Activated CD4-positive, alpha-beta T cell treated with anti-CD3 and anti-CD28 coated beads, Interleukin-2, amount 10 ng/mL, durations not matched to agents 7 days and 5 days (primary cell): ENCODE measurements around the gene KCNT1. TPM values are rescaled to one million over a fixed set of nuclear protein-coding genes. Genes with fewer than 3 reads are reported as not detected.
"Not testable (repeated sequence)": the region's sequence is repeated elsewhere in the genome, so short reads cannot be mapped to it uniquely, and the experiment has no call there.

Experiments
- CTCF ChIA-PET: fragments of 350-600 bp; sonication (Branson Sonifier 250); formaldehyde crosslinking; loops from one replicate; lab custom pipeline; 2021; ENCODE audit warnings: antibody characterized with exemption; lab: Charles Lee
- POLR2A ChIA-PET: fragments of 350-600 bp; sonication (Branson Sonifier 250); formaldehyde crosslinking; loops from one replicate; lab custom pipeline; 2021; ENCODE audit warnings: antibody characterized with exemption; lab: Charles Lee
- DNase-seq: peaks from one replicate; pipeline ENCODE4 v3.0.0-alpha.2; 2020
- H3K27ac Mint-ChIP-seq: one replicate; pipeline ENCODE4 v1.8.0; 2021; ENCODE audit warnings: mild to moderate bottlenecking, moderate library complexity, mixed read lengths
- H3K27me3 Mint-ChIP-seq: one replicate; pipeline ENCODE4 v1.8.0; 2021; ENCODE audit warnings: mixed read lengths
- H3K36me3 Mint-ChIP-seq: one replicate; pipeline ENCODE4 v1.8.0; 2021; ENCODE audit warnings: low read depth, mixed read lengths
- H3K4me1 Mint-ChIP-seq: one replicate; pipeline ENCODE4 v1.8.0; 2021; ENCODE audit warnings: mixed read lengths
- H3K4me3 Mint-ChIP-seq: one replicate; pipeline ENCODE4 v1.8.0; 2021; ENCODE audit warnings: mild to moderate bottlenecking, moderate library complexity, mixed read lengths
- H3K9me3 Mint-ChIP-seq: one replicate; pipeline ENCODE4 v1.8.0; 2021; ENCODE audit warnings: mixed read lengths
- total RNA-seq, 2 experiments: library from RNA; stranded (reverse); gene quantifications; one replicate each; pipeline ENCODE4 v1.2.3, GENCODE V29; 2021

KCNT1 gene
- total RNA-seq, 2 experiments from 2014 or later = 0.08 TPM; not detected in 1

GRCh38 chr9:135666534-135667462 lies 35.2 kb upstream of the KCNT1 start:
- no peak overlapping the region for H3K27ac Mint-ChIP-seq
- no peaks in the 10 kb centered on the region for H3K4me1 Mint-ChIP-seq
- DNase-seq = no peak
- no peaks in the 10 kb centered on the region for H3K36me3 Mint-ChIP-seq
- ChIA-PET POLR2A (no interaction called here), CTCF (no interaction called here)
- H3K27me3 Mint-ChIP-seq = no peaks in the 10 kb centered on the region
- no peaks in the 10 kb centered on the region for H3K9me3 Mint-ChIP-seq
- no peak overlapping the region for H3K4me3 Mint-ChIP-seq

- ChIA-PET CTCF (no interaction called here), POLR2A (no interaction called here)
- Mint-ChIP-seq H3K27ac (no peak overlapping the region), H3K4me1 (no peaks in the 10 kb centered on the region), H3K36me3 (no peaks in the 10 kb centered on the region), H3K4me3 (no peak overlapping the region), H3K9me3 (no peaks in the 10 kb centered on the region), H3K27me3 (no peaks in the 10 kb centered on the region)
- DNase-seq = no peak
These were observed 34.5 kb upstream of the KCNT1 start for GRCh38 chr9:135667463-135668001.

GRCh38 chr9:135669018-135669417 lies 33.0 kb upstream of the KCNT1 start:
- POLR2A ChIA-PET, CTCF ChIA-PET: not testable (repeated sequence)

GRCh38 chr9:135669616-135670285 lies 32.2 kb upstream of the KCNT1 start:
- Mint-ChIP-seq H3K9me3 (no peaks in the 10 kb centered on the region), H3K27ac (no peak overlapping the region), H3K4me3 (no peak overlapping the region), H3K4me1 (no peaks in the 10 kb centered on the region), H3K36me3 (no peaks in the 10 kb centered on the region), H3K27me3 (no peaks in the 10 kb centered on the region)
- POLR2A ChIA-PET = no interaction called here
- CTCF ChIA-PET = no interaction called here
- no peak for DNase-seq

More at GRCh38 chr9:135669018-135669417, 33.0 kb upstream of the KCNT1 start:
- DNase-seq, H3K27me3 Mint-ChIP-seq, H3K27ac Mint-ChIP-seq, H3K4me1 Mint-ChIP-seq, H3K36me3 Mint-ChIP-seq, H3K4me3 Mint-ChIP-seq, H3K9me3 Mint-ChIP-seq: not testable (repeated sequence)

GRCh38 chr9:135670721-135671590 lies 31.0 kb upstream of the KCNT1 start:
- ChIA-PET POLR2A (no interaction called here), CTCF (no interaction called here)
- Mint-ChIP-seq H3K4me1 (no peaks in the 10 kb centered on the region), H3K9me3 (no peaks in the 10 kb centered on the region), H3K36me3 (no peaks in the 10 kb centered on the region), H3K4me3 (no peak overlapping the region), H3K27ac (no peak overlapping the region), H3K27me3 (no peaks in the 10 kb centered on the region)
- no peak for DNase-seq

- H3K27ac Mint-ChIP-seq = no peak overlapping the region
- CTCF ChIA-PET = no interaction called here
- no peaks in the 10 kb centered on the region for H3K4me1 Mint-ChIP-seq
- POLR2A ChIA-PET = no interaction called here
- no peak for DNase-seq
- no peaks in the 10 kb centered on the region for H3K9me3 Mint-ChIP-seq
- H3K27me3 Mint-ChIP-seq = no peaks in the 10 kb centered on the region
- H3K4me3 Mint-ChIP-seq = no peak overlapping the region
- no peaks in the 10 kb centered on the region for H3K36me3 Mint-ChIP-seq
These were observed 30.4 kb upstream of the KCNT1 start for GRCh38 chr9:135671591-135672041.

GRCh38 chr9:135672786-135673185 lies 29.2 kb upstream of the KCNT1 start:
- H3K27me3 Mint-ChIP-seq, DNase-seq, H3K36me3 Mint-ChIP-seq, CTCF ChIA-PET, H3K27ac Mint-ChIP-seq, H3K9me3 Mint-ChIP-seq, POLR2A ChIA-PET, H3K4me3 Mint-ChIP-seq, H3K4me1 Mint-ChIP-seq: not testable (repeated sequence)

GRCh38 chr9:135673941-135674340 lies 28.0 kb upstream of the KCNT1 start:
- ChIA-PET CTCF (no interaction called here), POLR2A (no interaction called here)
- H3K27ac Mint-ChIP-seq = no peak overlapping the region
- H3K4me1 Mint-ChIP-seq = no peaks in the 10 kb centered on the region
- no peak overlapping the region for H3K4me3 Mint-ChIP-seq
- H3K9me3 Mint-ChIP-seq = no peaks in the 10 kb centered on the region
- H3K27me3 Mint-ChIP-seq = no peaks in the 10 kb centered on the region
- DNase-seq = no peak
- no peaks in the 10 kb centered on the region for H3K36me3 Mint-ChIP-seq

- H3K27me3 Mint-ChIP-seq = no peaks in the 10 kb centered on the region
- H3K4me3 Mint-ChIP-seq = no peak overlapping the region
- no peak for DNase-seq
- ChIA-PET CTCF (no interaction called here), POLR2A (no interaction called here)
- H3K27ac Mint-ChIP-seq = no peak overlapping the region
- no peaks in the 10 kb centered on the region for H3K36me3 Mint-ChIP-seq
- H3K4me1 Mint-ChIP-seq = no peaks in the 10 kb centered on the region
- H3K9me3 Mint-ChIP-seq = no peaks in the 10 kb centered on the region
These were observed 27.0 kb upstream of the KCNT1 start for GRCh38 chr9:135674977-135675376.

GRCh38 chr9:135676891-135677290 lies 25.1 kb upstream of the KCNT1 start:
- Mint-ChIP-seq H3K27ac (no peak overlapping the region), H3K4me3 (no peak overlapping the region), H3K27me3 (no peaks in the 10 kb centered on the region), H3K9me3 (no peaks in the 10 kb centered on the region), H3K36me3 (no peaks in the 10 kb centered on the region), H3K4me1 (no peaks in the 10 kb centered on the region)
- DNase-seq = no peak
- CTCF ChIA-PET = no interaction called here
- POLR2A ChIA-PET = no interaction called here

- H3K27me3 Mint-ChIP-seq = no peaks in the 10 kb centered on the region
- H3K9me3 Mint-ChIP-seq = no peaks in the 10 kb centered on the region
- ChIA-PET CTCF (interaction anchor here (0.6 kb wide), 1 partner anchor 1945 kb away, joined by 3 read pairs; no protein-coding TSS in a partner anchor), POLR2A (no interaction called here)
- H3K27ac Mint-ChIP-seq = no peak overlapping the region
- H3K4me1 Mint-ChIP-seq = no peaks in the 10 kb centered on the region
- no peak overlapping the region for H3K4me3 Mint-ChIP-seq
- H3K36me3 Mint-ChIP-seq = no peaks in the 10 kb centered on the region
- no peak for DNase-seq
These were observed 24.3 kb upstream of the KCNT1 start for GRCh38 chr9:135677641-135678168.

GRCh38 chr9:135678236-135679017 lies 23.6 kb upstream of the KCNT1 start:
- Mint-ChIP-seq H3K27me3 (no peaks in the 10 kb centered on the region), H3K9me3 (no peaks in the 10 kb centered on the region), H3K27ac (no peak overlapping the region), H3K36me3 (no peaks in the 10 kb centered on the region), H3K4me1 (no peaks in the 10 kb centered on the region), H3K4me3 (no peak overlapping the region)
- ChIA-PET CTCF (interaction anchor here (0.6 kb wide), 1 partner anchor 1944 kb away, joined by 3 read pairs; no protein-coding TSS in a partner anchor), POLR2A (no interaction called here)
- no peak for DNase-seq
